GM21390 (cell line): ENCODE data around the gene SCGB1A1.
"Not testable (repeated sequence)": the region's sequence is repeated elsewhere in the genome, so short reads cannot be mapped to it uniquely, and the experiment has no call there.

Source experiments
- ATAC-seq: cut with Tn5 transposase; IDR thresholded peaks from one replicate; pipeline ENCODE4 v1.9.1; 2021; ENCODE audit not compliant: unreplicated experiment

SCGB1A1 gene

DNA sequence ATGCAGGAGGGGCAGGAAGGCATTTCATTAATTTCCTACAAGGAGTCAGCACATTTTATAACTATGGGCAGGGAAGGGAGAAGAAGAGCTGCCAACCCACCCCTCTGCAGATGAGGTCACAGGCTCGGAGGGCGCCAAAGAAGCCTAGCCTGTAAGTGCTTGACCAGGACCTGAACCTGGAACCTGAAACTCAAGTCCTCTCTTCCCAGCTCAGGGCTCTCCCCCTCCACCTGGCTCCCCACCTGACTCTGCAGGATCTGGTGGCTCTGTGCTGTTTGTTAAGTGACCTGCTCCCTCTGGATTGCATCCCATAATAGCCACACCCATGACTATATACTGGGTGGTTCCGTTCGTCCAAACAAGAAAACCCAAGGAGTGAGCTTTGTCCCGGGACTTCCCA lies 27.3 kb downstream of the SCGB1A1 start:
- ATAC-seq: no peak

DNA sequence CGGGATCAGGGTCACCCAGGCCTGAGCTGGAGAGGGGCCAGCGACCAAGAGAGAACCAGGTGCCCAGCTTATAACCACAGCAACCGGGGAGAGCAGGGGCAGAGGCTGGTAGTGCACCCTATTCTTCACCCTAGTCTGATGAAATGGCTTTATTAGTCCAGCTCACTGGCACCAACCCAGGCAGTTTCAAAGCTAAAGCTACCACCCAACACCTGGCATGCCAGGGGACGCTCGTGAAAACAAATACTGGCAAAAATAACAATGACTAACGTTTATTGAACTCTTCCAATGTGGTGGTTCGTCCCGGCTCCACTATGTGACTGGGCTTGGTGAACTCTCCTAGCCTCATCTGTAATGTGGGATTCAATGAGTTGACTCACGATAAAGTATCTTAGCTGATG lies 30.6 kb downstream of the SCGB1A1 start:
- ATAC-seq: no peak

DNA sequence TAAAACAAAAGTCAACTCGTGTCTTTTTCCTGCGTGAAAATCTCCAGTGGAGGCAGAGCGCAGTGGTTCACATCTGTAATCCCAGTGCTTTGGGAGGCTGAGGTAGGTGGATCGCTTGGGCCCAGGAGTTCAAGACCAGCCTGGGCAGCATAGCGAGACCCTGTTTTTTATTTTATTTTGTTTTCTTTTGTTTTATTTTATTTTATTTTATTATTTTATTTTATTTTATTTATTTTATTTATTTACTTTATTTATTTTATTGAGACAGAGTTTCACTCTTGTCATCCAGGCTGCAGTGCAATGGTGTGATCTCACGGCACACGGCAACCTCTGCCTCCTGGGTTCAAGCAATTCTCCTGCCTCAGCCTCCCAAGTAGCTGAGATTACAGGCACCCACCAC lies 31.1 kb downstream of the SCGB1A1 start:
- not testable (repeated sequence) for ATAC-seq

DNA sequence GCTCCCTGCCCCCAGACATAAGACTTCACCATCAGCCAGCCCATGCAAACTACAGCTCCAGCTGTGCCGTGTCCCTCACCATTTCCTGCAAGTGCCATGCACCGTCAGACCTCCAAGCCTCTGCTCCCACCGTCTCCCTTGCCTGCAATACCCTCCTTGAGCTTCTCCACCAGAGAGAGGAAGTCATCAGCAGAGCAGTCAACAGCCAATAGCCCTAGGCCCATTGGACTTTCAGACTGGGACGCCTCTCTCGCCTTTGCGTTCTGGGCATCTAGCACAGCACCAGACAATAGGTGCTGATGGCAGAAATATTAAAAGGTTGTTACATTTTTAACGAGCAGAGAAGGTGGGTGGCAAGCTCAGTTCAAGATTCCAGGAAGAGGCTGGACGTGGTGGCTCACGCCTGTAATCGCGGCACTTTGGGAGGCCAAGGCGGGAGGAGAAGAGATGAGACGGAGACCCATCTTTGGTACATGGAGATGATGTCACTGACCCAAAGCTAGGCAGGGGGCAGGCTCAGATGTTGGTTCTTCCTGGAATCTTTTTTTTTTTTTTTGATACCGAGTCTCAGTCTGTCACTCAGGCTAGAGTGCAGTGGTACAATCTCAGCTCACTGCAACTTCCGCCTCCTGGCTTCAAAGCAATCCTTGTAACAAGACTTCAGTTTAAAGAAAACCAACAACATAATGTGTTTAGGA lies 31.9 kb downstream of the SCGB1A1 start:
- ATAC-seq: no peak

DNA sequence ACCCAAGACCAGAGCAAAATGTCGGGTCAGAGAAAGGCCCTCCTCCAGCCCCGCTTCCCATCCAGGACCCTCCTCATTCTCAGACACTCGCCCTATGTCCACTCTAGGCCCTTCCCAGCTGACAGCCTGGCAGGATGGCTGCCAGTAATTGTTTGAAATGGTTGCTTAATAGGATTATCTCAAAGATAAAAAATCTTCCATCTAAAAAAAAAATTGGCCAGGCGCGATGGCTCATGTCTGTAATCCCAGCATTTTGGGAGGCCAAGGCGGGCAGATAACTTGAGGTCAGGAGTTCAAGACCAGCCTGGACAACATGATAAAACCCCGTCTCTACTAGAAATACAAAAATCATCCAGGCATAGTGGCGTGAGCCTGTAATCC lies 32.4 kb downstream of the SCGB1A1 start:
- no peak for ATAC-seq

DNA sequence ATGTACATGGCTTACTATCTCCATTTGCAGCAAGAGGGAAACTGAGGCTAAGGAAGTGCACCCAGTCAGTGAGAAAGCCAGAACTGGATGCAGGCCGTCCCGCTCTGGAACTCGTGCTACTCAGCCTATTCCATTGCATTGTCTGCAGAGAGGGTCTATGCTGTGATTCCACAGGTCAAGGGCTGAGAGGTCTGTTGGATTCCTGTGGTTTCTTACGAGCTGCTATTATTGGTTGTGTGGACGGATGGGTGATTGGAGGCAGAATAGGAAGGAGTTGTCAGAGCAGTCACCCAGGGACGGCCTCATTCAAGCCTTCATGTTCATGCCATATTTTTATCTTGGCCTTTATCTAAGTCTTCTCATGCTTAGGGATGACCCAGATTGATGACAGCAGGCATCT lies 33.4 kb downstream of the SCGB1A1 start:
- no peak for ATAC-seq

DNA sequence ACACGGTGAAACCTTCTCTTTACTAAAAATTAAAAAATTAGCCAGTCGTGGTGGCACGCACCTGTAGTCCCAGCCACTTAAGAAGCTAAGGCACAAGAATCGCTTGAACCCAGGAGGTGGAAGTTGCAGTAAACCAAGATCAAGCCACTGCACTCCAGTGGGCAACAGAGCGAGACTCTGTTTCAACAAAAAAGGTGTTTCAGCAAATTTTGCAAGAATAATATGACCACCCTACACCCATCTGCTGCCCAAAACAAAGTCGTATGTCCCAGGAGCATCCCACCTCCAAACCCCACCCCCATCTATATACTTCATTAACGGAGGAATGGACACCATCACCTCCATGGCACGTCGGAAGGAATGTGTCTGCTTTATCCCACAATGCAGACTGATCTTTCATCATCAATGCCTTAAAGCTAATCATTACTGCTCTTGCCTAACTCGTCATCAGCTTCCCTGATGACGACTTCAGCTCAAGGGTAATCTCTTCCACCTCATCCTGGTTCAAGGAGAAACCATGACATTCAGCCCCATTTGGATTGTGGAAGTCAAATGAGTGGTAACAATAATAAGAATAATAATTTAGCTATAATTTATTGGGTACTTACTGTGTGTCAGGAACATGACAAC lies 34.1 kb downstream of the SCGB1A1 start:
- ATAC-seq: no peak

DNA sequence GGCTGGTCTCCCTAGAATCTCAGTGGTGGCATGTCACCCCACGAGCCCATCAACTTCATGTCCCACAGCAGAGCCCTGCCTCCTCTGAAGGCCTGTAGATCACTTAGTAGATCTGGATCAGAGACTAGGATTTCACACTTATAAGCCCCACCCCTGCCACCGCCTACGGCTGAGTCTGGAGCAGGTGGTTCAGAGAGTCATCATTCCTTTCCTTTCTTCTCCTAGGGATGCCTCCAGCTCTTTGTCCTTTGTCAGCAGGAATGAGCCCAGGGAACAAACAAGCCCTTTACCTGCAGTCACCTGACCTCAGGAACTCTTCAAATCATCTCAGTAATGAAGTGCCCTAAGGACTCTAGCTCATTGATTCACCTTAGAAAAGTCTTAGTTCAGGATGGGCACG lies 37.8 kb downstream of the SCGB1A1 start:
- ATAC-seq: no peak

DNA sequence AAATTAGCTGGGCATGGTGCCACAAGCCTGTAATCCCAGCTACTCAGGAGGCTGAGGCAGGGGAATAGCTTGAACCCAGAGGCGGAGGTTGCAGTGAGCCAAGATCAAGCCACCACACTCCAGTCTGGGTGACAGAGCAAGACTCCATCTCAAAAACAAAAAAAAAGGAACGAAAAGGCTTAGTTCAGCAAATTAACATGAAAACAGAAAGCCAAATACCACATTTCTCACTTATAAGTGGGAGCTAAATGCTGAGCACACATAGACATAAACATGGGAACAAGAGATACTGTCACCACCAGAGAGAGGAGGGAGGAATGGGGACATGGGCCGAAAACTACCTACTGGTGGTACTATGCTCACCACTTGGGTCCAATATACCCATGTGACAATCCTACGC lies 38.6 kb downstream of the SCGB1A1 start:
- ATAC-seq: no peak

DNA sequence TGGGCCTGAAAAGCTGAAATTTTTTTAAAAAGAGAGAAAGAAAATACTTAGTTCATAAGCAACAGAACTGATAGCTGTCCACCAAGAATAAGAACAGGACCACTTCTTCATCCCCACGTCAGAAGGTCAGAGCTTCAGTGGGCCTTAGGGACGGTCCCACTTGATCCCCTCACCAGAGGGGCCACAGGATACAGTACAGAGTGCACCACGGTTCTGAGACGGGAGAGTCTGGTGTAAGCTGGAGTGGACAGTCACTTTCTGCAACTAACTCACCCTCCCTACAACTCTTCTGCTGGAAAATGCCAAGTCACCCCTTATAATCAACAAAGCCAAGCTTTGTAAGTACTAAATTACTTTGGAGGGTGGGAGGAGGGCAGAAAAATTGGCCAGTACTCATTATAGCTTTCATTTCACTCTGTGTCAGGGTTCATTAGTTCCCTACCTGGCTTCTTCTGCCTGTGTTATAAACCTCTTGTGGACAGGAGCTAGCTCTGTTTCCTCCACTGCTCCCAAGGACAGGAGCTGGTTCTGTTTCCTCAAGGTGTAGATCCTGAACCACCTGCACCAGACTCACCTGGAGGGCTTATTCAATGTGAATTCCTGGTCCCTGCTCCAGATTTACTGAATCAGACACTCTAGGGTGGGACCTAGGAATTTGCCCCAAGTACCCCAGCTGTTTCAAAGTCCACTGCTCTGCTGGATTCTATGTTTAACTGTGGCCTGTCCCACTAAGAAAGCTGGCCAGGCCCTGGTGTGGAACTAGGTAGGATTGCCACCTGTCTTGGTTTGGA lies 39.6 kb downstream of the SCGB1A1 start:
- no peak for ATAC-seq

DNA sequence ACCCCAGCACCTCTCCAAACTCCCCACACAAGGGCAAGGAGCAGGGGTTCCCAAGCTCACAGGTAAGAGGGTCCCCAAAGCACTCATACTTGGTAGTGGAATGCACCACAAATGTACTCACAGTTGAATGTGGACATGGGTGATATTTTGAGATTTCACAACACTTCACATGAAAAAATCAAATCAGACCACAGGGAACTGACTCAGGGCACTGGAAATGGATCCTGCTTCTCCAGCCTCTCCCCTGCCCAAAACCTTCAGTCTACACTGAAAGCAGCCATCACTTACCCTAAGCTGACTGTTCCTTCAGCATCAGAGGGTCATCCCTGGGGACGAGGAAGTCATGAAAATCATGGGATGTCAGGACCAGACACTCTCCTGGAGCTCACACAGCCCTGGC lies 40.2 kb downstream of the SCGB1A1 start:
- no peak for ATAC-seq

DNA sequence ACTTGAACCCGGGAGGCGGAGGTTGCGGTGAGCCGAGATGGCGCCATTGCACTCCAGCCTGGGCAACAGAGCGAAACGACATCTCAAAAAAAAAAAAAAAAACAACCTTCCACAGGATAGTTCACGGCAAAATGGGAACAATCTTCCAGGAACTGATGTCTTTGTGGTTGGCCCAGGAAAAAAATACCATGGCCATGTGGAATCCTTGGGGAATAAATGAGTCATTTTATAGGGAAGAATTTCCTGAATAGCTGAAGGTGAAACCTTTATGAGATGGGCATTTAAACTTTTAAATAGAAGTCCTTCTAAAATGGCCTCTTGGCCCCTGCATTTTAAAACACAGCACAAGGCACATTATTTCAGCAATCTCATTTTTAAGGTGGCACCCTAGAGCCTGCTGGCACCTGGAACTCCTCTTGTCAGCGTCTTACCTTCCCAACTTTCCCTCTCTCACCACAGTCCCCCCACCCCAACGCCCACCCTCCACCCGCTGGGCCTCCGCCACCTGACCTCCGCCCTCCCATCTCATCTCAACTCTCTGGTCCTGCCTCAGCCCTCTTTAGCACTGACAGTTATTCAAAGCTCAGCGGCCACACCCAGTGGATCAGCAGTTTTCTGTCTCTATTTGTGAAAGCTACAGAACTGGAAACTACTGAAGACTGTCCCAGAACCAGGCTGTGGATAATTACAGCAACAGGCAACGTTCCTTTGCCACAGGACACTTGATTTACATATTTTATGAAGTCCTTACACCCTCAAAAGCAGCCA lies 43.1 kb downstream of the SCGB1A1 start:
- ATAC-seq: no peak

DNA sequence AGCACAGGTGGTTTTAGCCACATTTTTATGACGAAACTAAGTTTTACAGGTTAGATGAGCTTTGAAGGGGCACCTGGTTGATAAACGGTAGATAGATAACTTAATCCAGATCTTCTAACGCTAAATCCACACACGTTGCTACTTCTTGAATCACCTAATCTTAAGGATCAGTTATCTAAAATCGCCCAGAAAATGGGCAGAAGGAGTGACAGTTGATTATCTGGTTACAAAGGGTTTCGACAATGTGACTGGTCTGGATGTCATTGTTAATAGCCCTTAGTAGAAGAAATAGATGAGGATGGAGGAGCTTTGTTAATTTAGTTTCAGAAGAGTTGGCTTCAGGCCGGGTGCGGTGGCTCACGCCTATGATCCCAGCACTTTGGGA lies 43.7 kb downstream of the SCGB1A1 start:
- ATAC-seq: no peak

DNA sequence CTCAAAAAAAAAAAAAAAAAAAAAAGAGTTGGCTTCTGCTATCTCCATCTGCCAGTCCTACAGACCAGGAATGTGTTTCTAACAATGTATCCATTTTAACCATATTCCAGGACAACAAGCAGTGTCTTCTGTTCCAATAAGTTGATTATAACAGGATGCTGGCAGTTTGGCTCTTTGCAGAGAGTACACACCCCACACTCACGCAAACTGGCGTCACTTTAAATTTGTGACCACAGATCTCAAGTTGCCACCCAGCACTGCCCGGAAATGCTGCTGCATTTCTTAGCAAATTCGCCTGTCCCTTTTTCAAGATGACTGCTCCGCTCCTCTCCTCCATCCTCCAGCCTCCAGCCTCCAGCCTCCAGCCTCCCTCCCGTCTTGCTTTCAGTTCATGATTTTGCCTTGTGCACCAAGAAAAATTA lies 44.3 kb downstream of the SCGB1A1 start:
- no peak for ATAC-seq

DNA sequence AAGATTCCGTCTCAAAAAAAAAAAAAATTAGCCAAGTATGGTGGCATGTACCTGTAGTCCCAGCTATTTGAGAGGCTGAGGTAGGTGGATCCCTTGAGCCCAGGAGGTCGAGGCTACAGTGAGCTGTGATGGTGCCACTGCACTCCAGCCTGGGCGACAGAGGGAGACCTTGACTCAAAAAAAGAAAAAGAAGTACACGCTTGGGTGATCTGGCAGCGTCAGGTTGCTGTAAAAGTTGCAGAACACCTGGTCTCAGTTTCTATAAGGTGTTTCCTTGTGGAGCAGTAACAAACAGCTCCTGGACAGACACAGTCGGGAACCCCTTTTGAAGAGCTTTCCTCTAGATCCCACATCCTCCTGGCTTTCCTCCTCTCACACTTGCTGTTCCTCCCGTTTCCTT lies 45.8 kb downstream of the SCGB1A1 start:
- no peak for ATAC-seq

DNA sequence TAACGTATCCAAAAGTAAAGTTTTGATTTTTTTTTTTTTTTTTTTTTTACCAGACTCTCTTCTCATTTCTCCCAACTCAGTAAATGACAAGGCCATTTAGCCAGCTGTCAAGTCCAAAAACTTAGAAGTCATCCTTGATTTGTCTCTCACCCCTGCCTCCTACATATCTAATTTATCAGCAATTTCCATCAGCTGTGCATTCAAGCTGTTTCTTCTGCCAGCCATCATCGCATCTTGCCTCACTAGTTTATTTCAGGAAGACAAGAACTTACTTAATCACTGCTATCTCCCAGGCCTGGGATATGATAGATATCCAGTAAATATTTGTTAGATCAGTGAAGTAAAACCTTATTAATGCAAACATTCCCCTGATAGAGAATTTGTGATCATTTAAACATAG lies 47.6 kb downstream of the SCGB1A1 start:
- no peak for ATAC-seq

DNA sequence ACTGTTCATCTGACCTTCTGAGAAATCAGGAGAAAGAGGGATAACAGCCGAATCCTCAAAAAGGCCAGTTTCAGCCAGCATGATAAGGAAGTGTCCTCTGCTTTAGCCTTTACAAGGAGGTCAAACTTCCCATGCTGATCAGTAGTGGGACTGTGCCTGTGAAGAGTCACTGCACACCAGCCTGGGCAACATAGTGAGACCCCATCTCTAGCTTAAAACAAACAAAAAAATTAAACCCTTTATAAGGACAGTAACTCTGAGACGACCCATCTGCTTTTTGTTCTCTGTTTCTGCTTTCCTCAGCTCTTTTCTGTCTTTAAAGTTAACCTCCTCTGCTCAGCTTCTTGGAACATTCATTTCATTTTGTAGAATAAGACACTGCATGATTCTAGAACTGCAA lies 49.7 kb downstream of the SCGB1A1 start:
- no peak for ATAC-seq

DNA sequence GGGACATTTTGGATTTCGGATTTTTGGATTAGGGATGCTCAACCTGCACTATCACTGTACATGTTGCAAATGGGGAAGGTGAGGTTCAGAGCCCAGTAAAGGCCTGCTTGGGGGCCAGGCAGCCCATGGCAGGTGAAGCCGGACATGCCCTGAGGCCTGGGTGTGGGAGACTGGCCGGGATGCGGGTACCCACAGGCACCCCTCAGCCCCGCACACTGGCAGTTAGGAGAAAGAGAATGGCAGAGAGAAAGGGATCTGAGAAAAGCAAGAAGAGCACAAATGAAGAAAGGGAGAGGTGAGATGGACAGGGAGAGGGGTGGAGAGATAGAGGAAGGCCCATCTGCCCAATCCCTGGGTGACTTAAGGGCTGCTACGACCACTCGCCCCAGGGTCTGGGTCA lies 52.8 kb downstream of the SCGB1A1 start:
- ATAC-seq: no peak

DNA sequence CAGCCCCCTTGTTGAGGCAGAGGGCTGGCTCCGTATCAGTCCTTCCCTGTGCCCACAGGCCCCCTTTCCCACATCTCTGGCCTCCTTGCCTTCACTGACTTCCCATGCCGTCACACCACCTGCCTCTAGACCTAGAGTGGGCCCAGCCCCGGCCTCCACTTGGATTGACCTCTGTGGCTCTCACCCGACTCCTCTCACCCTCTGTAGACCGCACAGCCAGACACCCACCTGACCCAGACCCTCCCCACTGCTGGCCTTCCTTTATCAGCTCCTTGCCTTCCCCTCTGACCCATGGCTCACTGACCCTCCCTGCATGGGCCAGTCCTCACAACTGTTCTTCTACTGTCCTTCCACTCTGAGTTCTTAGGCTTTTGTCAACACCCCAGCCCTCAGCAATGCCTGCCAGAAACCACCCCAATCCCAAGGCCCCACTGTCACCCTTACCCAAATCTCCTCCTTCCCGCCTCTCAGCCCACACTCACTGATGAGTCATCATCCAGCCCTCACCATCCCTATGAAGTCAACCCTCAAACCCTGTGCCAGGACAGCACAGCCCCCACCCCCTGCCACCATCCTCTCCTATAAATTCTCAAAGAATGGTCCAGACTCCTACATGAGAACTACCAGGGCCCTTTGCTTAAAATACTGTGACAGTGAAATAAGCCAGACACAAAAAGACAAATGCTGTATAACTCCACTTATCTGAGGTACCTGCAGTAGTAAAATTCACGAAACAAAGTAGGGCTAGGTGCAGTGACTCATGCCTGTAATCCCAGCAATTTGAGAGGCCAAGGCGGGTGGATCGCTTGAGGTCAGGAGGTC lies 53.4 kb downstream of the SCGB1A1 start:
- ATAC-seq: no peak
